GM19239 (cell line): ENCODE data around the gene BMAL1.
"Not testable (repeated sequence)": the region's sequence is repeated elsewhere in the genome, so short reads cannot be mapped to it uniquely, and the experiment has no call there.

Source experiments
- DNase-seq: peaks from one replicate; pipeline ENCODE4 v3.0.0; 2011; ENCODE audit warnings: low spot score; ENCODE audit not compliant: insufficient read length
- FAIRE-seq: peaks from 2 replicates; lab custom pipeline; 2011; peaks lifted over from hg19 to GRCh38; lab: Jason Lieb, UNC

BMAL1 gene

DNA sequence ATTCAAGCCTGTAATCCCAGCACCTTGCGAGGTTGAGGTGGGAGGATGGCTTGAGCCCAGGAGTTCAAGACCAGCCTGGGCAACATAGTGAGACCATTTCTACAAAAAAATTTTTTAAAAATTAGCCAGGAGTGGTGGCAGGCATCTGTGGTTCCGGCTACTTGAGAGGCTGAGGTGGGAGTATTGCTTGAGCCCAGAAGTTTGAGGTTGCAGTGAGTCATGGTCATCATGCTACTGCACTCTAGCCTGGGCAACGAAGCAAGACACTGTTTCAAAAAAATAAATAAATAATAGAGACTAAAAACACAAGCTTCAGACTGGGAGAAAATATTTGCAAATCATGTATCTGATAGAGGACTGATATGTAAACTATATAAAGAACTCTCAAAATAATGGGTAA is 152.2 kb downstream of the BMAL1 start:
- no peak for DNase-seq
- no peak for FAIRE-seq

- FAIRE-seq (no peak), DNase-seq (no peak)
These were observed 155.8 kb downstream of the BMAL1 start for GRCh38 chr11:13433437-13433836.

GRCh38 chr11:13434247-13435205 is 156.9 kb downstream of the BMAL1 start:
- peak; percentile 23 for FAIRE-seq
- DNase-seq: no peak

GRCh38 chr11:13436836-13437235 is 159.2 kb downstream of the BMAL1 start:
- DNase-seq, FAIRE-seq: not testable (repeated sequence)
